Lung (tissue), 12 donors: ENCODE data around the gene PIBF1. TPM values are rescaled to one million over a fixed set of nuclear protein-coding genes. Genes with fewer than 3 reads are reported as not detected.

Experiments
- ATAC-seq: fragments of 200-7000 bp; cut with Tn5 transposase; one replicate; pipeline ENCODE4 v1.9.1; 2020; ENCODE audit warnings: moderate number of reproducible peaks; ENCODE audit not compliant: insufficient read depth, low FRiP score
- DNase-seq, 3 donors: peaks; one replicate each; pipeline ENCODE4 v3.0.0-alpha.2; 2013 to 2017
- H3K27ac ChIP-seq, 2 donors: one replicate each; pipeline ENCODE4 v1.5.1; 2013; ENCODE audit warnings: mild to moderate bottlenecking in 2 of 2, moderate library complexity in 2 of 2, control low read depth in 1 of 2, inconsistent platforms in 1 of 2, low read depth in 1 of 2, low read length in 1 of 2
- H3K27me3 ChIP-seq, 3 donors: one replicate each; pipeline ENCODE4 v1.5.1; 2013; ENCODE audit warnings: low read length in 2 of 3; ENCODE audit not compliant: control insufficient read depth in 3 of 3, insufficient read depth in 3 of 3
- H3K36me3 ChIP-seq, 4 donors: one replicate each; pipeline ENCODE4 v1.5.1; 2013; ENCODE audit warnings: low read length in 4 of 4, mild to moderate bottlenecking in 1 of 4, moderate library complexity in 1 of 4; ENCODE audit not compliant: control insufficient read depth in 4 of 4, insufficient read depth in 4 of 4
- H3K4me1 ChIP-seq, 5 donors: one replicate each; pipeline ENCODE4 v1.5.1; 2013; ENCODE audit warnings: low read length in 5 of 5, mild to moderate bottlenecking in 2 of 5, moderate library complexity in 1 of 5; ENCODE audit not compliant: control insufficient read depth in 5 of 5, insufficient read depth in 5 of 5
- H3K4me3 ChIP-seq: one replicate; pipeline ENCODE4 v1.5.1; 2013; ENCODE audit warnings: mild to moderate bottlenecking, control low read depth, moderate library complexity
- H3K9ac ChIP-seq, 2 donors: one replicate each; pipeline ENCODE4 v1.5.1; 2013; ENCODE audit warnings: low read length in 2 of 2, control low read depth in 1 of 2; ENCODE audit not compliant: insufficient read depth in 1 of 2
- H3K9me3 ChIP-seq, 4 donors: one replicate each; pipeline ENCODE4 v1.5.1; 2013; ENCODE audit warnings: low read length in 3 of 4, mild to moderate bottlenecking in 1 of 4, moderate library complexity in 1 of 4; ENCODE audit not compliant: control insufficient read depth in 4 of 4, insufficient read depth in 3 of 4
- WGBS, 2 donors: extraction: QIAGEN DNeasy Blood & Tissue Kit; methylation state at CpG; one replicate each; pipeline ENCODE4 v1.1.7; 2013; 5-methylcytosine and 5-hydroxymethylcytosine counted together
- polyA plus RNA-seq, 2 donors: library from polyadenylated mRNA; stranded (reverse); fragments of 200-250 nt; gene quantifications; one replicate each; pipeline ENCODE4 v1.2.1, GENCODE V29; 2013
- total RNA-seq, 2 donors: library from RNA; depleted of rRNA in 1 of 2; stranded (reverse); fragments of >200 nt in 1 of 2; gene quantifications; one replicate each; pipeline ENCODE4 v1.2.1, GENCODE V29; 2014 to 2021
- TF ChIP-seq, protein P1 (sequence below): IDR thresholded peaks from 2 replicates; pipeline ENCODE4 v1.5.1; 2012; ENCODE audit warnings: mild to moderate bottlenecking; ENCODE audit errors: control extremely low read depth, extremely low read depth
- donor health status: control.
- donor health status: control.
- donor health status: Bipolar disorder and iron deficiency.
- donor health status: healthy.
- donor health status: DM: yes; HTN: yes; CAD: no.

Gene PIBF1
- total and polyA plus RNA-seq, 4 donors, result 8.4 to 61.1 (median 25.6) TPM

DNA sequence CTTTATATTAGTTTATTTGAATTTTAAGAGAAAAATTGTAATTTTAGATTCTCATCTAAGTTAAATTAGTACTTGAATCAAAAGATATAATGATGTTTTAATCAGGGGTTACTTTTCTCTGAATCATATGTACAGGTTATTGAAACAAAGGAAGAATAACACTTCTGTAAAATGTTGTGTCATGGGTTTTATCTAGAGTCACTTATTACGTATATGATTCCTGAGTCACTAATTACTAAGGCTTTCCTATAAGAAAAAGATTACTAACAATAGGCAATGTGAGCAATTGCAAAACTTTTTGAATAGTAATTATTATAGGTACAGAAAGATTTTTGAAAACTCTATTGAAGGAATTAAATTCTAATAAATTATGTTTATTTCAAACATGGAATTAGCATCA is 177.7 kb downstream of the PIBF1 start:
- Histone ChIP-seq H3K4me3 (no peak overlapping the region), H3K4me1 (peaks cover 0 to 1% (median 0%) of the 10 kb centered on the region in 5 donors), H3K36me3 (peaks cover 2 to 5% (median 4%) of the 10 kb centered on the region in 4 donors), H3K9ac (no peak overlapping the region), H3K9me3 (no peaks in the 10 kb centered on the region), H3K27ac (no peak overlapping the region), H3K27me3 (no peaks in the 10 kb centered on the region)
- DNase-seq, result no peak
- TF ChIP-seq, protein P1, sequence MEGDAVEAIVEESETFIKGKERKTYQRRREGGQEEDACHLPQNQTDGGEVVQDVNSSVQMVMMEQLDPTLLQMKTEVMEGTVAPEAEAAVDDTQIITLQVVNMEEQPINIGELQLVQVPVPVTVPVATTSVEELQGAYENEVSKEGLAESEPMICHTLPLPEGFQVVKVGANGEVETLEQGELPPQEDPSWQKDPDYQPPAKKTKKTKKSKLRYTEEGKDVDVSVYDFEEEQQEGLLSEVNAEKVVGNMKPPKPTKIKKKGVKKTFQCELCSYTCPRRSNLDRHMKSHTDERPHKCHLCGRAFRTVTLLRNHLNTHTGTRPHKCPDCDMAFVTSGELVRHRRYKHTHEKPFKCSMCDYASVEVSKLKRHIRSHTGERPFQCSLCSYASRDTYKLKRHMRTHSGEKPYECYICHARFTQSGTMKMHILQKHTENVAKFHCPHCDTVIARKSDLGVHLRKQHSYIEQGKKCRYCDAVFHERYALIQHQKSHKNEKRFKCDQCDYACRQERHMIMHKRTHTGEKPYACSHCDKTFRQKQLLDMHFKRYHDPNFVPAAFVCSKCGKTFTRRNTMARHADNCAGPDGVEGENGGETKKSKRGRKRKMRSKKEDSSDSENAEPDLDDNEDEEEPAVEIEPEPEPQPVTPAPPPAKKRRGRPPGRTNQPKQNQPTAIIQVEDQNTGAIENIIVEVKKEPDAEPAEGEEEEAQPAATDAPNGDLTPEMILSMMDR, result no peak
- WGBS, 2 donors, result 61 to 67% methylated on average over 1 of the region's 1 CpG
- no peak for ATAC-seq

DNA sequence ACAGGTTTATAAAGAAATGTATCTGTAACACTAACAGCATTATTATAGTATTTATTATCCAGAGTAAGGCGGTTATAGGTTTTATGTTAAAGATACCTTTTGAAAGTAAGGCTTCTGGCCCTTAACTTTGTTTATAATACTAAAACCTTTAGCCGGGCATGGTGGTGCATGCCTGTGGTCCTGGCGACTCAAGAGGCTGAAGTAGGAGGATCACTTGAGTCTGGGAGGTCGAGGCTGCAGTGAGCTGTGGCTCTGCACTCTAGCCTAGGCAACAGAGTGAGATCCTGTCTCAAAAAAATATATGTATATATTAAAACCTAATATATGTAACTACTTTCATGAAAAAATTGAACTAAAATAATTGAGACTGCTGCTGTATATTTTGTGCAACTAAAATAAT is 178.2 kb downstream of the PIBF1 start:
- H3K27me3 ChIP-seq, result no peaks in the 10 kb centered on the region
- no peaks in the 10 kb centered on the region for H3K4me1 ChIP-seq
- DNase-seq, result no peak
- peaks cover 0 to 5% (median 3%) of the 10 kb centered on the region in 4 donors for H3K36me3 ChIP-seq
- H3K27ac ChIP-seq, result no peak overlapping the region
- TF ChIP-seq, protein P1, result no peak
- 76 to 88% methylated on average over 4 of the region's 4 CpGs for WGBS, 2 donors
- no peak overlapping the region for H3K4me3 ChIP-seq
- no peak overlapping the region for H3K9ac ChIP-seq
- no peaks in the 10 kb centered on the region for H3K9me3 ChIP-seq
- ATAC-seq, result no peak

DNA sequence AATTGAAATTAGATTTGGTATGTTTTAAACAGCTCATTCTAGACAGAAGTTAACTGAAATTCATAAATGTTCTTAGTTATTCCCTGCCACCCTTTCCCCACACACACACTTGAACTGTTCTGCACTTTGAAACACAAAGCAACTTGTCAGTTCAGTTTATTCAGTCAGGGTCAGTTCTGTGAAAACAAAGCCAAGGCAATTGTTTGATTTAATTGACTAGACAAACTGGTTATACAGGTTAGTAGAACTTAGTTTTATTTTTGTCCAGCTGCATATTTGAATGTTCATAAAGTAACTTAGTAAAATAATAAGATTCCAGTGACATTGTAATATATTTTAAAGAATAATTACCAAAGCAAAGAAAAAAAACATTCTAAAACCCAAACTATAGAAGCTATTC is 178.6 kb downstream of the PIBF1 start:
- Histone ChIP-seq H3K4me1 (no peaks in the 10 kb centered on the region), H3K9me3 (no peaks in the 10 kb centered on the region), H3K27me3 (no peaks in the 10 kb centered on the region), H3K36me3 (peaks cover 0 to 5% (median 3%) of the 10 kb centered on the region in 4 donors), H3K27ac (no peak overlapping the region), H3K4me3 (no peak overlapping the region), H3K9ac (no peak overlapping the region)
- DNase-seq (peak in 2 of 3 donors; percentile 64 to 72), ATAC-seq (no peak)
- TF ChIP-seq, protein P1, result no peak

DNA sequence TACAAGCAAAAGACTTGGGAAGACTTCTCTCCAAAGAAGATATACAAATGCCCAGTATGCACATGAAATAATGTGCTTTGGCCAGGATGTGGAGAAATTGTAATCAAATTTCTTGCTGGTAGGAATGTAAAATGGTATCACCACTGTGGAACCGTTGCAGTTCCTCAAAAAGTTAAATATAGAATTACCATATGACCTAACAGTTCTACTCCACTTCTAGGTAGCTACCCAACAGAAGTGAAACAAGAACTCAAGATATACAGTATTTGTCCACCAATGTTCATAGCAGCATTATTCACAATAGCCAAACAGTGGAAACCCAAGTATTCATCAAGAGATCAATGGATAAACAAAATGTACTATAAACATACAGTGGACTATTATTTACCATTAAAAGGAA is 181.8 kb downstream of the PIBF1 start:
- ATAC-seq (no peak), DNase-seq (no peak)
- TF ChIP-seq, protein P1, result no peak
- 23 to 78% methylated on average over 1 of the region's 1 CpG for WGBS, 2 donors
- peaks cover 0 to 4% (median 2%) of the 10 kb centered on the region in 4 donors for H3K36me3 ChIP-seq
- no peaks in the 10 kb centered on the region for H3K27me3 ChIP-seq
- H3K9ac ChIP-seq, result no peak overlapping the region
- H3K27ac ChIP-seq, result no peak overlapping the region
- no peak overlapping the region for H3K4me3 ChIP-seq
- H3K9me3 ChIP-seq, result no peaks in the 10 kb centered on the region
- H3K4me1 ChIP-seq, result no peaks in the 10 kb centered on the region
